Ishikawa (cell line): ENCODE results near the gene TNFAIP1.

Source experiments
- CEBPB ChIP-seq: IDR thresholded peaks from 2 replicates; pipeline ENCODE4 v1.6.1; 2012
- CREB1 ChIP-seq: IDR thresholded peaks from 2 replicates; pipeline ENCODE4 v1.6.1; 2012; ENCODE audit warnings: low read depth
- EGR1 ChIP-seq: IDR thresholded peaks from 2 replicates; pipeline ENCODE4 v1.6.1; 2012
- EP300 ChIP-seq: IDR thresholded peaks from 2 replicates; pipeline ENCODE4 v1.6.1; 2012; ENCODE audit warnings: borderline replicate concordance
- MAX ChIP-seq: IDR thresholded peaks from 2 replicates; pipeline ENCODE4 v1.6.1; 2012
- NFIC ChIP-seq: IDR thresholded peaks from 2 replicates; pipeline ENCODE4 v1.6.1; 2012
- RAD21 ChIP-seq: IDR thresholded peaks from 2 replicates; pipeline ENCODE4 v1.6.1; 2012; ENCODE audit warnings: low read depth
- REST ChIP-seq: IDR thresholded peaks from 2 replicates; pipeline ENCODE4 v1.6.1; 2012; ENCODE audit warnings: low read depth, mild to moderate bottlenecking
- TAF1 ChIP-seq: IDR thresholded peaks from 2 replicates; pipeline ENCODE4 v1.6.1; 2012; ENCODE audit warnings: low read depth, mild to moderate bottlenecking

- no peak for TF ChIP-seq EP300
- TF ChIP-seq MAX: no peak
- TF ChIP-seq RAD21: no peak
- TF ChIP-seq CEBPB: no peak
- TF ChIP-seq NFIC: no peak
- no peak for TF ChIP-seq CREB1
- TF ChIP-seq TAF1: no peak
- no peak for TF ChIP-seq REST
- no peak for TF ChIP-seq EGR1
Measured at GRCh38 chr17:28341516-28341915, 6.0 kb downstream of the TNFAIP1 start.
